Renal cortical epithelial cell (primary cell): ENCODE data around the gene CHPF2. TPM values are rescaled to one million over a fixed set of nuclear protein-coding genes. Genes with fewer than 3 reads are reported as not detected.

Experiments
- DNase-seq: peaks from one replicate; pipeline ENCODE4 v3.0.0-alpha.2; 2011; ENCODE audit warnings: low read depth
- total RNA-seq: library from RNA; depleted of rRNA; stranded (reverse); fragments of >200 nt; gene quantifications from 2 replicates; pipeline ENCODE4 v1.2.3, GENCODE V29; 2014

CHPF2 gene
- total RNA-seq, 1 donor from 2014 or later: 65.9 TPM

DNA sequence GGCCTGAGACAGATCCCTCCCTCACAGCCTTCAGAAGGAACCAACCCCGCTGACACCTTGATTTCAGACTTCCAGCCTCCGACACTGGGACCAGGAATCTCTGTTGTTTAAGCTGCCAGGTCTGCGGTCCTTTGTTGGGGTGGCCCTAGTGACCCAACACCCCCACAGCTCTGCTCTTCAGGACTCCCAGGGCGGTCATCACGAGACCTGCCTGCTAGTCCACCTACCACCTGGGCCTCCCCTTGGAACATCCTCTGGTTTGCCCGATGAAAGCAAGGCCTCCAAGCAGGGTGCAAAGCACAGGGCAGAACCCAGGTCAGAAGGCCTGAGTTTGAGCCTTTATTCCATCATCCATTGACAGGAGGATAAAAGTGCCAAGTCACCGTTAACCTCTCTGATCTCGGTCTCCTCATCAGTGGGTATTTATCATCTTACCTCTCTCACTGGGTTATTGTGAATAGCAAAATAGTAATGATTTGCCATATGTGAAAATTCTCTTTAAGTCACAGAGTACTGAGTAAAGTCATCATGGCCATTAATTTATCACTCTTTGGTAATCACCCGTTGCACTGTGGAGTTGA, 33.2 kb downstream of the CHPF2 start:
- DNase-seq: no peak

DNA sequence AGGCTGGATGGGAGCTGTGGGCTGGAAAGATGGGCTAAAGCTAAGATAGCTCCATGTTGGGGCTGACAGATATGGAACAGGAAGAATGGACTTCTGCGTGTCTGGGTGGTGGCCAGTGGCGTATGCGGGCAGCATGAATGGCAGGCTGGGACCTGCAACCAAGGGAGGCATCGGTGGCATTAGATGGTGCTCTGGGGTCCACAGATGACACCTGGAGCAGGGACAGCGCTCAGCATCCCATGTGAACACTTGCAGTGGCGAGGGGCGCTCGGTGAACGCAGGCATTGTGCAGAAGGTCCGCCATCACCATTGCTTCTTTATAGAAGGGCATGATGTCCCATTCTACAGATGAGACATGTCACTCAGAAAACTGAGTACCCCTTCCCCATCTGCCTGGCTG, 37.2 kb downstream of the CHPF2 start:
- no peak for DNase-seq

GRCh38 chr7:151271699-151272355, 39.5 kb downstream of the CHPF2 start:
- DNase-seq: peak; percentile 71

GRCh38 chr7:151272405-151272804, 40.1 kb downstream of the CHPF2 start:
- DNase-seq: no peak

- no peak for DNase-seq
Observed at GRCh38 chr7:151272877-151273276, 40.6 kb downstream of the CHPF2 start.

GRCh38 chr7:151273651-151274390, 41.5 kb downstream of the CHPF2 start:
- no peak for DNase-seq

DNA sequence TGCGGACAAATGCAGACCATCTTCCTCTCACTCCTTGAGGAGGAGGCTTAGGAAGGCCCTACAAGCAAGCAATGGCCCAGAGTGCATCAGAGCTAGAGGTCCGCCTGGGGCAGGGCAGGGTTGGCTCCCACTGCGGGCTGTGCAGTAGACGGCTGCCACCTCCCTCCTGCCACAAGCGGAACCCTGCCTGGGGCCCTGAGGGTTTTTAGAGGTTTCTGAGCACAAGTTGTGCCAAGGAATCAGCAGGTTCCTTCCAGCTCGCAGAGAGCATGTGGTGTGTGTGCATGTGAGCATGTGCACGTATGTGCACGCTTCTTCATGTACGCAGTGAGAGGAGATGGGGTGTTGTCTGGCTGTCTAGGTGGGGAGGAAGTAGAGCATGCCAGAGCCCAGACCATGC, 42.1 kb downstream of the CHPF2 start:
- DNase-seq: no peak

DNA sequence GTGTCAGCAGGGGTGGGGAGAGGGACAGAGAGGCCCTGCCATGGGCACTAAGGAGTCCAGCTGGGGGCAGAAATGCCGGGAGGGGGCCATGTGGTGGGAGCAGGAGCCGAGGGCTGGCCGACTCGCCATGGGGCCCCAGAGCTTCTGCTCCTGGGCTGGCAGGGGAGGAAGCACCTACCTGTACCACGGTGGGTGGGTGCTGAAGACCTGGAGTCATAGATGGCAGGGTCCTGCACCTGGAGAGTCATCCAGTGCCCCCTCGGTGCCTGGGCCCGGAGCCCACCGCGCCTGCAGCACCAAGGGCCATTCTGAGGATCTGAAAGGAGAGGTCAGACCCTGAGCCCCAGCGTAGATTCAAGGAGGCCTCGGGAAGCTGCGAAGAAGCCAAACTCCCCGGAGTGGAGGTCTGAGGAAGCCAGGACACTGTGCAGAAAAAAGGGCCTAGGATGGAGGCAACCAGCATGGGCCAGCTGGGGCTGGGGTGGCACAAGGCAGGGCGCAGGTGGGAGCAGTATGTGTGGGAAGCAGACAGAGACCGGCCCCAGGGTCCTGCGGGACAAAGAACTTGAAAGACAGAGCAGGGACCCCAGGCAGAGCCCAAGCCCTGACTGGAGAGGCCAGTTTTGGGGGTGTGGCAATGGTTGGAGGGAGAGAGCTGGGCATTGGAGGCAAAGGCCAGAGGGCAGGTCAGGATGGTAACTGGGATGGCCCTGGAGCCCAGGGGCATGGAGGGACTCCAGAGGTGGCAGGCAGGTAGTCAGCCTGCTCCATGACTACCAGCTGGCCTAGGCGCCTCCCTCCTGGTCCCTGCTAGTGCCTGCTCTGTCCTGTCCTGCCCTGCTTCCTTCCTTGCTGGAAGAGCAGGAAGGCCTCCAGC, 42.9 kb downstream of the CHPF2 start:
- DNase-seq: no peak

DNA sequence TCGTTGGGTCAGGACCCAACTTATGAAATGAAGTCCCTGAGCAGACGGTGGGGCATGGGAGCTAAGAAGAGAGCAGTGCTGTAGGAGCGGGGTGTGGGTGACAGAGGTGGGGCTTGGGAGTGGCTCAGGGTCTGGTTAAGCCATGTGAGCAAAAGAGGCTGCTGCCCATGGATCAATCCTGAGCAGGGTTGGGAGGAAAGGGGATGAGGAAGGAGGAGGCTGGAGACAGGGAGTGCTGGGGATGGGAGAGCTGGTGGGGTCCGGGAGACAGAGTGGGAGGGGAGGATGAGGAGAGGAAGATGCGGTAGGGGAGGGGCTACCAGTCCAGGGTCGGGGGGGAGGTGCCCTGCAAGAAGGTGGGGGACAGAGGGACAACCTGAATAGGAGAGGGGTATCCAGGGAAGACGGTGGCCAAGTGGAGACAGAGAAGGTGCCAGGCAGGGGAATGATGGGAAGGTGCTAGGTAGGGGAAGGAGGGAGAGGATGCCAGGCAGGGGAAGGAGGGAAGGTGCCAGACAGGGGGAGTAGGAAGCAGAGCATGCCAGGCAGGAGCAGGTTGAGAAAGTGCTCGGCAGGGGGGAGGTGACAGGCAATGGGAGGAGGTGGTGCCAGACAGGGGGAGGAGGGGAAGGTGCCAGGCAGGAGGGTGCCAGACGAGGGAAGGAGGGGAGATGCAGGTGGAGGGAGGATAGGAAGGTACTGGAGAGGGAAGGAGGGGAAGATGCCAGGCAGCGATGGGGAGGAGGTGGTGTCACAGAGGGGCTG, 43.7 kb downstream of the CHPF2 start:
- no peak for DNase-seq

GRCh38 chr7:151276666-151277590, 44.6 kb downstream of the CHPF2 start:
- DNase-seq: peak; percentile 20

GRCh38 chr7:151277631-151278030, 45.3 kb downstream of the CHPF2 start:
- DNase-seq: no peak

DNA sequence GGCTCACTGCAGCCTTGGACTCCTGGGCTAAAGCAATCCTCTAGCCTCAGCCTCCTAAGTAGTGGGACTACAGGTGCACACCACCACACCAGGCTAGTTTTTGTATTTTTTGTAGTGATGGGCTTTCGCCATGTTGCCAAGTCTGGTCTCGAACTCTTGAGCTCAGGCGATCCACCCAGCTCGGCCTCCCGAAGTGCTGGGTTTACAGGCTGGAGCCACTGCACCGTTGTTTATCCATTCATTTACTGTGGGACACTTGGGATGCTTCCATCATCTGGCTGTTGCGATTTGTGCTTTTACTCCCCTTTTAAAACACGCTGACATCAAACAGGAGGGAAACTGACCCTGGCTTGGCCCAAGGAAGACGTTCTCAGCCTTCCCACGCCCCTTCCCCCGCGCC, 46.7 kb downstream of the CHPF2 start:
- no peak for DNase-seq

DNA sequence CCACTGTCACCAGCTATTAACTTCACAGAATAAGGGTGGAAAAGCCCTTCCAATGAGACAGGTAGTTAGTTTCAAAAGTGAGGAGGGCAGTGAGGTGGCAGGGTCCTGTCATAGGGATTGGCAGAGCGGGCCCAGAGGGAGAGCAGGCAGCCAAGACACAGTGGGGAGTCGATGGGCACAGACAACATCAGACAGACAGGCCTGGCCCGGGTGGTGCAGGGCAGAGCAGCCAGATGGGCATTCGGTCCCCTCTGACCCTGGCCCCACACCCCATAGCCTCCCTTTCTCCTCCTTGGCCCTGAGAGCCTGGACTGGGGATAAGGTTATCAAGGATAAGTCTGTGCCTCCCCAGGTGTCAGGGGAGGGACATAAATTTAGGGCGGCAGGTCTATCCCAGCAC, 47.6 kb downstream of the CHPF2 start:
- DNase-seq: no peak

DNA sequence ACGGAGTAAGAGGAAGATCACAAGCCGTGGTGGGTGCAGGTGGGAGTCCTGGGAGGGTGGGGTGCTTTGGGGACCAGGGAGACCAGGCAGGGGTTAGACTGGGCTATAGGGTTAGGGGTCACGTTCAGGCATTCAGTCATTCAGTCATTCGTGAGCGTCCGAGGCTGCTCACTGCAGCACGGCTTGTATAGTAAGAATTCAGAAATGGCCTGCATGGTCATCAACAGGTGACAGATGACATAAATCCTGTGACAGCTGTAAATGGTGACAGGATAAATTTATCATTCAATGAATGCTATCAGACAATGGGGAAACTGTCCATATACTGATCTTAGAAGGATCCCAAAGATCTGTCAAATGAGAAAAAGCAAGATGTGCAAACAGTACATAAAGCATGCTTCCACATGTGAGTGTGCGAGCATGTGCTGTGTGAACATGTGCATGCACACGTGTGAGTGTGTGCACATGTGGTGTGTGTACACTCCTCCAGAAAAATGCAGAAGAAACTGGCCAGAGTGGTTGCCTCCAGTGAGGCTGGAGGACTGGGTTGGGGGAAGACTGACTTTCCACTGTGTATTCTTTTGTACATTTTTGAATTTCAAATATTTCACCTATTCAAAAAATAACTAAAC, 48.2 kb downstream of the CHPF2 start:
- no peak for DNase-seq

DNA sequence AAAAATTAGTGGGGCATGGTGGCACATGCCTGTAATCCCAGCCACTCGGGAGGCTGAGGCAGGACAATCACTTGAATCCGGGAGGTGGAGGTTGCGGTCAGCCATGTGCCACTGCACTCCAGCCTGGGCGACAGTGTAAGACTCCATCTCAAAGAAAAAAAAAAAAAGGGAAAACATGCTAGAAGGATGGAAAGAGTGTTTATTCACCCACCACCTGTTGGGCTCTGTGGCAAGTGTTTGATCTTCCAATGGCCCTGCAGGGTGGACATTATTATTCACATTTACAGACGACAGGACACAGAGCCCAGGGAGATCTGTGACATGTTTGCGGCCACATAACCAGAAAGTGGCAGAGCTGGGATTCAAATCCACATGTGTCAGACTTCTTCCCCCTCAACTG, 49.4 kb downstream of the CHPF2 start:
- DNase-seq: no peak

DNA sequence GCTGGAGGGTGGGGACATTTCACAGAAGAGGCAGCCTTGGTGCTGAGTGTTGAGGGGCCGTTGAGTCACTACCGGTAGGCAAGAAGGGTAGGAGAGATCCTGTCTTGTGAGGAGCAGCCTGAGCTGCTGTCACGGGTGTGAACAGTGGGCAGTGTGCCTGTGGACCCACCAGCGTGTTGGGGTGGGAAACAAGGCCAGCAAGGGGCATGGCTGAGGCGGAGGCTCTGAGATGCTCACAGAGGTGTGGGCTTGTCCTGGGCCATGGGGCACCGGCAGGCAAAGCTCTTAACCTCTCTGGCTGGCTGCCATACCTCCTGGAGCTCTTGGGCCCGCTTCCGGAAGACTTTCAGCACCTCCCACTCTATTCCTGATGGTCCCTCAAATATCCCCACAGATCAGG, 49.8 kb downstream of the CHPF2 start:
- DNase-seq: no peak

GRCh38 chr7:151283302-151283701, 51.0 kb downstream of the CHPF2 start:
- DNase-seq: no peak

GRCh38 chr7:151286148-151286547, 53.9 kb downstream of the CHPF2 start:
- peak; percentile 6 for DNase-seq
